Stimulated activated effector memory CD8-positive, alpha-beta T cell treated with anti-CD3 and anti-CD28 coated beads, Interleukin-12 subunit alpha, Interleukin-12 subunit beta, amount 100 ng/mL, for 72 hours (primary cell): ENCODE data around the gene C8B.

Experiments used
- ATAC-seq: fragments of 150-1000 bp; cut with Tn5 transposase; 2 replicates; pipeline ENCODE4 v1.10.0; 2021
- DNase-seq, 2 donors: peaks; one replicate each; pipeline ENCODE4 v3.0.0; 2021 to 2022; ENCODE audit warnings: low spot score in 2 of 2
- H3K27ac Mint-ChIP-seq: one replicate; pipeline ENCODE4 v1.8.0; 2022; ENCODE audit warnings: mild to moderate bottlenecking, mixed read lengths
- H3K36me3 Mint-ChIP-seq: one replicate; pipeline ENCODE4 v1.8.0; 2022; ENCODE audit warnings: mild to moderate bottlenecking, mixed read lengths
- H3K4me1 Mint-ChIP-seq: one replicate; pipeline ENCODE4 v1.8.0; 2022; ENCODE audit warnings: mixed read lengths
- H3K4me3 Mint-ChIP-seq: one replicate; pipeline ENCODE4 v1.8.0; 2022; ENCODE audit warnings: mild to moderate bottlenecking, mixed read lengths
- H3K9me3 Mint-ChIP-seq: one replicate; pipeline ENCODE4 v1.8.0; 2022; ENCODE audit warnings: mixed read lengths

The C8B gene

DNA sequence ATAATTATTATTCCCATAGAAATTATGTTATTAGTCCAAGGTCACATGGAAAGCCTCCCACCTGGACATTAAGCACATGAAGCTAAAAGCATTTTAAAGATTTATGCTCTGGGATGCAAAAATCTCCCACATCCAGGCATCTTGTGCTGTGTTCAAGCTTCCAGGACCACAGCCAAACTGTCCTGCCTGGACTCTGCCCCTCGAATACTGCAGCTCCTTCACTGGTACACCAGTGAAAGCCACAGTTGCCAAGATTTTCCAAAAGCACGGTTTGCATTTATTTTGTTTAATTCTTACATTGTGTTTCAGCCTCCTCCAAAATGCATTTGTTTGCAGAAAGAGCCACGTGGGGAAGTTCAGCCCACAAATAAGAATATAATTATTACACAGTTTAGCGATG, 38.6 kb downstream of the C8B start:
- H3K4me3 Mint-ChIP-seq, result no peak overlapping the region
- no peaks in the 10 kb centered on the region for H3K36me3 Mint-ChIP-seq
- no peak overlapping the region for H3K27ac Mint-ChIP-seq
- H3K4me1 Mint-ChIP-seq, result no peaks in the 10 kb centered on the region
- H3K9me3 Mint-ChIP-seq, result peaks cover 4% of the 10 kb centered on the region
- ATAC-seq (no peak), DNase-seq (no peak)

DNA sequence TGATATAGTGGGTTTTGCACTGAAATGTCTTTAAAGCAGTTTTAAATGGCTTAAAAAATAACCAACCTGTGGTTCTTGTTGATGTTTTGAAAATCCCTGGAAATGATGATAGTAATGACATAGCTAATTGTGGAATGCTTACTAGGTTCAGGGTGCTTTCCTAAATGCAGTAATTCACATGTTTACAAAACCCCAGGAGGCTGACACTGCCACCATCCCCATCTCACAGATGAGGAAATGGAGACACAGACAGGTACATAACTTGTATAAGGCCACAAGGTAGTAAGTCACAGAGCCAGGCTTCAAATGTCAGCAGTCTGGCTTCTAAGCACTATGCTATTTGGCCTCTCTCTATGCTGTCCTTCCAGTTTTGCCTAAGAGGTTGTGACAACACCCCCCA, 40.6 kb downstream of the C8B start:
- Mint-ChIP-seq H3K27ac (no peak overlapping the region), H3K36me3 (no peaks in the 10 kb centered on the region), H3K4me1 (no peaks in the 10 kb centered on the region), H3K9me3 (peaks cover 4% of the 10 kb centered on the region), H3K4me3 (no peak overlapping the region)
- ATAC-seq (no peak), DNase-seq (no peak)

DNA sequence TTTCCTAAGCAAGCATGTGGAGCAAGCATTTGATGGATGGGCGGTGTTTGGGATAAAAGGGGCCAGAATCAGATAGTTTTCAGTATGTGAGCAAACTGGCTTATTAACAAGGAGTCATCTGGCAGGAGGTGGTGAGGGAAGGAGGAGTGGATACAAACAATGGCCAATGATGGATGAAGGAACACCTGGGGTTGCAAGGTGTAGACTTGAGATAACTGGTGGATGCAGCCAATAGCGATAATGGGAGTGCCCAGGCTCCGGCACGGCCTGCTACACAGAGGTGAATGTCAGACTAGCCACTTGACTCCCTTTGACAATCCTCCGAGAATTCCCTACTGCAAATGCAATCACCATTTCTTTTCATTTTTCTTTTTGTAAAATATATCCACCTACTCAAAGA, 41.7 kb downstream of the C8B start:
- no peak overlapping the region for H3K4me3 Mint-ChIP-seq
- no peaks in the 10 kb centered on the region for H3K36me3 Mint-ChIP-seq
- no peak for DNase-seq
- no peak overlapping the region for H3K27ac Mint-ChIP-seq
- H3K4me1 Mint-ChIP-seq, result no peaks in the 10 kb centered on the region
- H3K9me3 Mint-ChIP-seq, result no peaks in the 10 kb centered on the region
- no peak for ATAC-seq

DNA sequence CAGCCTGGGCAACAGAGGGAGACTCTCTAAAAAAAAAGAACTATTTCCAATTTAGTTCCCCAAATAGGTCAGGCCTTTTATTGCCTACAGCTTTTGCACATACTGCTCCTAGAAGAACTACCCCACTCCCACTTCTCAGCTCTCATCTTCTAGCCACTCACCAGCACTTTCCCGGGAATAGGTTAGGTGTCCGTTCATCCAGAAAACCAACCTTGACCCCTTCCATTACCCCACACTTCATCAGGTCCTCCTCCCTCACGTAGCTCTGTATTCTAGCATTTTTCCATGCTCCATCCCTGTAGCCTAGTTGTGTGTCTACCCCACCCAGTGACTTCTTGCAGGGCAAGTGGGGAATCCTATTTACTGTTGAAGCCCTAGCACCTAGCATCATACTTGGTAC, 42.6 kb downstream of the C8B start:
- DNase-seq (no peak), ATAC-seq (no peak)
- Mint-ChIP-seq H3K4me1 (no peaks in the 10 kb centered on the region), H3K27ac (no peak overlapping the region), H3K36me3 (no peaks in the 10 kb centered on the region), H3K9me3 (no peaks in the 10 kb centered on the region), H3K4me3 (no peak overlapping the region)

DNA sequence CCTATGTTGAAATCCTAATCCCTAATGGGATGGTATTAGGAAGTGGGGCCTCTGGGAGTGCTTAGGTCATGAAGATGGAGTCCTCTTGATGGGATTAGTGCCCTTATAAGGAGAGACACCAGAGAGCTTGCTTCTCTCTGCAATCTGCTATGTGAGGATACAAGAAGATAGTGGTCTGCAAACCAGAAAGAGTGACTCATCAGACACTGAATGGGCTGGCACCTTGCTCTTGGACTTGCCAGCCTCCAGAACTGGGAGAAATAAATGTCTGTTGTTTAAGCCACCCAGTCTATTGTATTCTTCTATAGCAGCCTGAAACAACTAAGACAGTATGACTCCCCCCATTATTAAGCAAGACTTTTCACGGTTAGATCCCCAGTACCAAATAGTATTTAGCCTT, 43.3 kb downstream of the C8B start:
- no peaks in the 10 kb centered on the region for H3K36me3 Mint-ChIP-seq
- no peaks in the 10 kb centered on the region for H3K4me1 Mint-ChIP-seq
- DNase-seq (no peak), ATAC-seq (no peak)
- no peak overlapping the region for H3K27ac Mint-ChIP-seq
- H3K4me3 Mint-ChIP-seq, result no peak overlapping the region
- H3K9me3 Mint-ChIP-seq, result no peaks in the 10 kb centered on the region

DNA sequence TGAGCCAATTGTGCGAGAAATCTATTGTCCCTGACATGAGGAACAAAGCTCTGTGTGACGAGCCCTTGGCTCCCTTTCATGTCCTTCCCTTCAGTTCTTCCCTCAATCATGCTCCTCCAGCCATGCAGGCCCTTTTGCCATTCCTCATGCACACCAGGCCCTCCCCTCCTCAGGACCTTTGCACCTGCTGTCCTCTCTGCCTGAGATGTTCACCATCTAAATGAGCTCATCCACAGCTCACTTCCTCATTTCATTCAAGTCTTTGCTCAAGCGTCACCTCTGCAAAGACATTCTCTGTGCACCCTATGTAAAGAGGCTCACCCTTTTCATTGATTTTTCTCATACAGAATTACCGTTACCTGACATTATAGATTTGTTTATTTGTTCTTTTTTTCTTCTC, 43.7 kb downstream of the C8B start:
- no peaks in the 10 kb centered on the region for H3K9me3 Mint-ChIP-seq
- no peaks in the 10 kb centered on the region for H3K36me3 Mint-ChIP-seq
- ATAC-seq (no peak), DNase-seq (no peak)
- no peak overlapping the region for H3K27ac Mint-ChIP-seq
- H3K4me3 Mint-ChIP-seq, result no peak overlapping the region
- no peaks in the 10 kb centered on the region for H3K4me1 Mint-ChIP-seq

DNA sequence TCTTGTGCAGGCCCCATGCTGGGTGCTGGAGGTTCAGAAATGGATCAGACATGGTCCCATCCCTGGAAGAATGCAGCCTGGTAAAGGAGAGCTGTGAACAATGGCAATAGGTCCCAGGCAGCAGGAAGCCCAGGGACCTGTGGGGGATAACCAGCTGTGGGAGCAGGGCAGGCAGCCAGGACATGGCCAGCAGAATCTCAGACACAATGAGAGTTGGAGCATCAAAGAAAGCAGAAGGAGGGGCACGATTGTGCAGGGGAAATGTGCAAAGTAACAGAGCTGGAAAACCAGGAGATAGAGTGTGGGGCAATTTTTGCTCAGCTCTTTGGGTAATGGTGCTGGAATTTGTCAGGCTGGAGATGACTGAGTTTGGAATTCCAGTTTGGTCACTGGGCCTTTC, 44.3 kb downstream of the C8B start:
- no peaks in the 10 kb centered on the region for H3K9me3 Mint-ChIP-seq
- no peak overlapping the region for H3K27ac Mint-ChIP-seq
- DNase-seq (no peak), ATAC-seq (no peak)
- H3K4me1 Mint-ChIP-seq, result no peaks in the 10 kb centered on the region
- H3K36me3 Mint-ChIP-seq, result no peaks in the 10 kb centered on the region
- H3K4me3 Mint-ChIP-seq, result no peak overlapping the region

DNA sequence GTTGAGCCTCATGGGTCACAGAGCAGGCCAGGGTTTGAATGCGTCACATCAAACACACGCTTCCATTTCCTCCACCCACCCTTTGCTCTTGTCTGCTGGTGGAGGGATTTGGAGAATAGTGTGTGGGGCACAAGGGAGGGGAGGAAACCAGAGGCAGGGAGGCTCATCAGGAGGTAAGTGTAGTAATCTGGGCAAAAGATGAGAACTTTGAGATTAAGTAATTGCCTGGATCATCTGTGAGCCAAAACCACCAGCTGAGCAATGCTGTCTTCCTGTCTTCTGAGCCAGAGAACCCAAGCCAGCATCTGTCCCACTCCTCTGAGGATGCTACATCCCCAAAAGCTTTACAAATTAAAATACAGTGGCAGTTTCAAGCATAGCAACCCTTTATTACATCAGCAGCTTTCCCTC, 45.2 kb downstream of the C8B start:
- Mint-ChIP-seq H3K27ac (no peak overlapping the region), H3K9me3 (no peaks in the 10 kb centered on the region), H3K4me1 (no peaks in the 10 kb centered on the region), H3K4me3 (no peak overlapping the region), H3K36me3 (no peaks in the 10 kb centered on the region)
- DNase-seq (no peak), ATAC-seq (no peak)

DNA sequence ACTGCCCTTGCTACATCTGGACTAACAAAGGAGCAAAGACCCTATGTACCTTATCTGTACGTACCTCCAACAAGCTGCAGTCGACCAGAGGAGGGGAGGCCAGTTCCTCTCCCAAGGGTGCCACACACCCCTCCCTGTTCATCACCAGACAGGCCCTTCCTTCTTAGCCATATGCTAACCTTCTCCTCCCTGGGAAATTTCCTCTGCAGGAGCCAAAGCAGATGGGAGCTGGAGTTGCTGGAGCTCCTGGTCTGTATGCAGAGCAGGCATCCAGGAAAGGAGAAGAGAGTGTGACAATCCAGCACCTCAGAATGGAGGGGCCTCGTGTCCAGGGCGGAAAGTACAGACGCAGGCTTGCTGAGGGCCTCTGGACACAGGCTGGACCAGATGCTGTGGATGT, 48.5 kb downstream of the C8B start:
- no peak for DNase-seq
- H3K4me3 Mint-ChIP-seq, result no peak overlapping the region
- peak; percentile 22 for ATAC-seq
- no peaks in the 10 kb centered on the region for H3K36me3 Mint-ChIP-seq
- H3K9me3 Mint-ChIP-seq, result no peaks in the 10 kb centered on the region
- H3K4me1 Mint-ChIP-seq, result no peaks in the 10 kb centered on the region
- no peak overlapping the region for H3K27ac Mint-ChIP-seq

DNA sequence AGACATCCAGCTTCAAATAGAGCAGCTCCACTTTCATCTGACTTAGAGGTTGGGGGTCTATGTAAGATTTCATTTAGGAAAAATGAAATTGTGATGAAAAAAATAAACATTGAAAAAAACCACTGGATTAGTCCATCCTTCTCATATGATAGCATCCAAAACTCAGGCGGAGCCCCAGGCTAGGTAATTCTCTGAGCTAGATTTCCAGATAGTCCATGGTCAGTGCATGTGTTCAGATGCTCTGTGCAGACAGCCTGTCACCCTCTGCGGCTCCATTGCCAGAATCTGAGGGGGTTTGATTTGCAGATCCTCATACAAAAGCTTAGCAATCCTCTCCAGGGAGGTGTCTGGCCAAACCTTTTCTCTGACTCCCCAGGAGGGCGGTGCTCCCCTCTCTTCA, 49.2 kb downstream of the C8B start:
- Mint-ChIP-seq H3K36me3 (no peaks in the 10 kb centered on the region), H3K27ac (no peak overlapping the region), H3K4me3 (no peak overlapping the region), H3K4me1 (no peaks in the 10 kb centered on the region), H3K9me3 (no peaks in the 10 kb centered on the region)
- no peak for DNase-seq
- no peak for ATAC-seq

DNA sequence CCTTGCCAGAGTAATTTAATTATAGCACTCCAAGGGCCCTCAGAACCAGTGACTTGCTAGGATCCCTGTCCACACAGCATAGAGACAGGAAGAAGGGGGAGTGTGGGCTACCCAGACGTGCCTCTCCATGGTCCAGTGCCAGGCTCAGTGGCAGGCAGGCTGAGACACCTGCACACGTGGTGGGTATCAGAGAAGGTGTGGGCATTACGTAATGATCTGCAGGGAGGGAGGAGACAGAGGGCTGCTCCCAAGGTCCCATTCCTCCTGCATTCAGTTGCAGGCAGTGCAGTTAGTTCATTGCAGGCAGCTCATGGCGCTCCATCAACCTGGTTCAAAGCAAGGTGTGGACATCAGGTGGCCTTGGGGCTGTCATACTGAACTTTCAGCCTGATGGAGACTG, 49.9 kb downstream of the C8B start:
- no peaks in the 10 kb centered on the region for H3K4me1 Mint-ChIP-seq
- H3K27ac Mint-ChIP-seq, result no peak overlapping the region
- H3K36me3 Mint-ChIP-seq, result no peaks in the 10 kb centered on the region
- DNase-seq (no peak), ATAC-seq (no peak)
- no peaks in the 10 kb centered on the region for H3K9me3 Mint-ChIP-seq
- H3K4me3 Mint-ChIP-seq, result no peak overlapping the region

DNA sequence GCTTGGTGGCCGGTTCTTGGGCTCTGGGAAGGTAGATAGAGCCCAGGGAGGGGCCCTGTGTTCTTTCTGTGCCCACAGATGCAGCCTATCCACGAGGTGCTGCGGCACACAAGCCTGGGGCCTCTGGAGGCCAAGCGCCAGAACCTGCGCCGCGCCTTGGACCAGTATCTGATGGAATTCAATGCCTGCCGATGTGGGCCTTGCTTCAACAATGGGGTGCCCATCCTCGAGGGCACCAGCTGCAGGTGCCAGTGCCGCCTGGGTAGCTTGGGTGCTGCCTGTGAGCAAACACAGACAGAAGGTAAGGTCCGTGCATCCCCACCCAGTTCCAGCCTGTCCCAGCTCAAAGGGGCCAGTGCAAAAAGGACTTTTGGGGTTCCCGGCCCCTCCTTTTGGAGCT, 53.5 kb downstream of the C8B start:
- H3K36me3 Mint-ChIP-seq, result no peaks in the 10 kb centered on the region
- no peak overlapping the region for H3K27ac Mint-ChIP-seq
- H3K4me1 Mint-ChIP-seq, result peaks cover 5% of the 10 kb centered on the region
- no peaks in the 10 kb centered on the region for H3K9me3 Mint-ChIP-seq
- H3K4me3 Mint-ChIP-seq, result no peak overlapping the region
- DNase-seq (no peak), ATAC-seq (no peak)

DNA sequence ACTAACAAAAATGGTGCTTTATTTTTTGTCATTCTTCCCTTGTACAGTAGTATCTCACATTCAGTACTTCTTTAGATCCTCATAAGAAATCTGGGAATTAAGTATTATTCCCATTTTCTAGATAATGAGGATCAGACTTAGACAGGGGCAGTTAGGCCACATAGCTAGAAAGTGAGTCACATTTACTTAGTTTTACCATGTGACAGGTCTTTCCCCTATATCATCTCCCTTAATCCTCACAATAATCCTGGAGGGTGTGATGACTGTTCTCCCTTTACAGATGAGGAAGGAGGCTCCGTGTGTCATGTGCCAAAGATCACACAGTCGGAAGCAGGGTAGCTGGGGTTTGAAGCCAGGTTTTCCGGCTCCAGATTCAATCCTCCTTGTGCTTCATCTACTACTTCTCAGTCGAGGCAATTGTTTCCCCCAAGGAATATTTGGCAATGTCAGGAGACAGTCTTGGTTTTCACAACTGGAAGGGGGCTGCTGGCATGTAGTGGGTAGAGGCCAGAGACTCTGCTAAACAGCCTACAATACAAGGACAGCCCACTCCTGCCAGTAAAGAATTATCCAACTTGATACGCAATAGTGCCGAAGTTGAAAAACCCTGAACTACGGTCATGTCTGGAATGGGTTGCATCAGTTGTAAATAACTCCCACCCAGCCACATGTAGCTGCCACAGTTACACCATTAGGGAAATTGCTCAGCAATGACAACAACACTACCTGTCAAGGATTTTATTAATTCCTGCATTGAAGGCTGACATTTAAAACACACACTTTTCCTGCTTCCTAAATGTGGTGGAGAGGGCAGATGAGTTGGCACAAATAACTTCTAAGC, 54.5 kb downstream of the C8B start:
- Mint-ChIP-seq H3K4me1 (peaks cover 5% of the 10 kb centered on the region), H3K36me3 (no peaks in the 10 kb centered on the region), H3K4me3 (no peak overlapping the region), H3K27ac (no peak overlapping the region), H3K9me3 (no peaks in the 10 kb centered on the region)
- ATAC-seq (no peak), DNase-seq (no peak)

DNA sequence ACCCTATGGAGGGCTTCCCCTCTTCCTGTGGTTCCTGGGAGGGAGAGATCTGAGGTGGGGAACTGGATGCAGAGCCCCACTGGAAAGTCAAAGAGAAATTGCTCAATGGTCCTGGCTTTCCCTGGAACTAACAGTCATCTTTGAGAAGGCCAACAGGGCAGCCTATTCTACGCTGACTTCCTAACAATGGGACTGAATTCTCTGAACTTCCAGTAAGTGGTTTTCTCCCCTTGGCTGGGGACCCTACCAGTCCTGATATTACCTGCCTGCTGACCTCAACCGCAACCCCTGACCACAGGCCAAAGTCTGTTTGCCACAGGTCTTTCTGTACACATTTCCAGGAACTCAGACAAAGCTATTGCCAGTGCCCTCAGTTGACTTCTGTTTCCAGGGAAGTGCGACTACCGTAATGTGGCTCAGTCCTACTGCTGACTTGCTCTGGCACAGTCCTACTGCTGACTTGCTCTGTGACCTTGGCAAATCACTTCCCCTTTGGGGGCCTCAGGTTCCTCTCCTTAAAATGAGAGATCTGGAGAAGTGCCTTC, 55.3 kb downstream of the C8B start:
- Mint-ChIP-seq H3K9me3 (no peaks in the 10 kb centered on the region), H3K4me3 (no peak overlapping the region), H3K27ac (no peak overlapping the region), H3K4me1 (peaks cover 5% of the 10 kb centered on the region), H3K36me3 (no peaks in the 10 kb centered on the region)
- ATAC-seq (peak; percentile 19), DNase-seq (no peak)

DNA sequence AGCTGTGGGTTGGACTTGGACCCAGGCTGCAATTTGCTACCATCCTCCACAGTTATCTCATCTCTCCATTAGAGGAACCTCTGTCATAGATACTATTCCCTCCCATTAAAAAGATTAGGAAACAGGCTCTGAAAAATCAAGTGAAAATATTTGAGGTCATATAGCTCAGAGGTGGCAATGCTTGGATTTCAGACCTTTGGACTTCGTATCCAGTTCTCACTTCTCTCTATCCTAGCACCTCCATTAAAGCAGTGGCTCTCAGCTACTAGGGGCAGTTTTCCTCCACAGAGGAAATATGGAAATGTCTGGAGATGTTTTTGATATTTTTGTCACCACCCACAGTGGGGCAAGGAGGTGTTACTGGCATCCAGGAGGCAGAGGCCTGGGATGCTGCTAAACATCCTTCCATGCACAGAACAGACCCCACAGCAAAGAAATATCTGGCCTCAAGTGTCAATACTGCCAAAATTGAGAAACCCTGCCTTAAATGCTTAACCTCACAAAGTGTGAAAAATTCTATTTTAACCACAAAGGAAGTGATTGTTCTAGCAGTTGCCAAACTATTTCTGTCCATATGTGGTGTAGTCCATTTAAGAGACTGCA, 57.1 kb downstream of the C8B start:
- DNase-seq, result no peak
- Mint-ChIP-seq H3K4me3 (no peak overlapping the region), H3K9me3 (no peaks in the 10 kb centered on the region), H3K4me1 (peaks cover 5% of the 10 kb centered on the region), H3K36me3 (no peaks in the 10 kb centered on the region), H3K27ac (no peak overlapping the region)
- ATAC-seq, result no peak

DNA sequence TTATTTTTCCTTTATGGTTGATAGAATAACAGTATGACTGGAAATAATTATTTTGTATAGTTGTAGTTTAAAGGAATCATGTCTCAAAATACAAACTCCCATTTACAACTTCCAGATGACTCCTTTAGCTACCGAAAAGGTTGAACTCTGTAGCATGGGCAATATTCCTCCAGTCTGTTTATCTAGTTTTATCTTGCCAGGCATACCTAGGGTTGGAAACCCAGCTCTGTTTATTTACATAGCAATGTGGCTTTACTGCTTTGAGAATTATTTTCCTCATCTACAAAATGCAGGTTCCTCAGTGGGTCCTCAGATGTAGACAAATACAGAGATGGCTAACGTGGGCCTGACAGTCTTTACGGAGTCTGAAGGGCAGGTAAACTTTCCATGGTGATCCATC, 60.1 kb downstream of the C8B start:
- H3K36me3 Mint-ChIP-seq, result no peaks in the 10 kb centered on the region
- ATAC-seq (no peak), DNase-seq (no peak)
- H3K4me1 Mint-ChIP-seq, result peaks cover 5% of the 10 kb centered on the region
- no peak overlapping the region for H3K27ac Mint-ChIP-seq
- H3K9me3 Mint-ChIP-seq, result no peaks in the 10 kb centered on the region
- no peak overlapping the region for H3K4me3 Mint-ChIP-seq
